Activated CD4-positive, alpha-beta T cell treated with anti-CD3 and anti-CD28 coated beads, Interleukin-2, amount 10 ng/mL, durations not matched to agents 24 days and 14 days (primary cell): ENCODE data around the gene MATN3. TPM values are rescaled to one million over a fixed set of nuclear protein-coding genes. Genes with fewer than 3 reads are reported as not detected.

Source experiments
- DNase-seq: peaks from one replicate; pipeline ENCODE4 v3.0.0; 2022
- H3K27ac Mint-ChIP-seq: one replicate; pipeline ENCODE4 v1.8.0; 2022; ENCODE audit warnings: mild to moderate bottlenecking, mixed read lengths
- H3K27me3 Mint-ChIP-seq: one replicate; pipeline ENCODE4 v1.8.0; 2022; ENCODE audit warnings: mixed read lengths
- H3K36me3 Mint-ChIP-seq: one replicate; pipeline ENCODE4 v1.8.0; 2022; ENCODE audit warnings: low read depth, mild to moderate bottlenecking, mixed read lengths
- H3K4me1 Mint-ChIP-seq: one replicate; pipeline ENCODE4 v1.8.0; 2021; ENCODE audit warnings: mixed read lengths
- H3K4me3 Mint-ChIP-seq: one replicate; pipeline ENCODE4 v1.8.0; 2022; ENCODE audit warnings: mild to moderate bottlenecking, moderate library complexity, mixed read lengths
- H3K9me3 Mint-ChIP-seq: one replicate; pipeline ENCODE4 v1.8.0; 2021; ENCODE audit warnings: mixed read lengths
- intact Hi-C: fragments of 100-400 bp; cut with micrococcal nuclease; formaldehyde crosslinking; loops from one replicate; pipeline ENCODE4 v1.15.1; 2023
- total RNA-seq: library from RNA; stranded (reverse); gene quantifications from 2 replicates; pipeline ENCODE4 v1.2.3, GENCODE V29; 2022

The MATN3 gene
- total RNA-seq, 1 donor from 2014 or later = not detected

DNA sequence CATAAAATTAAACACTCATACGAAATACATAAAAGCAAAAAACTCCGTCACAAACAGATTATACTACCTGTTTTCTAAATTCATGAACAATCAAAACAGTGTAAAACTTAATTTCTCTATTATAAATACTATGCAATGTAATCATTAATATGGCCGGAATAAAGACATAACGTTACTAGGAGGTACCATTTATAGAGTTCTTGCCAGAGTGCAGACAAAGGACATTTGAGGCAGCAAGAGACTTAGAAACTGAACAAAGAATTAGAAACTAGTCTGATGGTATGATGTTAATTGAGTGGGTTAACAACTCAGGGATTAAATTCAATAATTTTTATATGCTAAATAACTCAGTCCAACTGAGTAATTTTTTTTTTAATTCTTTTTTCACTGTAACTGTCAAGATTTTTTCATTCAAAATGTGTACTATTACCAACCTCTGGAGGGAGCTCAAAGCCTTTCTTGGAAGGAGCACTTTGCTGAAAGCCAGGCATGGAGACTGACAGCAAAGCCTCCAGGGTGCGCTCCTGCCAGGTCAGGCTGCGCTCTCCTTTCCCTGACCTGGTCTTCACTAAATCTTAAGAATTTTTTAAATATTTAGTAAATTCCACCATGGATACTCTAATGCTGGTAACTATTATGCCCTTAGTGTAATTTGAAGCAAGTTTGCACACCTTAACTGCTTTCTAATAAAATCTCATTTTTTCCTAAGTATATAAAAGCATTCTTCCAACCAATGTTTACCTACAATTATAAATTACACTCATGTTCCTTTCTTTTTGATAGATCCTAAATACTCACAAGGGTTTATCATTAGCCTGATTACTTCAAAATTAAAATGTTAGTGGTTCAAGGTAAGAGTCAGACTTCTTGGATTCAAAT, 56.7 kb downstream of the MATN3 start:
- Mint-ChIP-seq H3K9me3 (no peaks in the 10 kb centered on the region), H3K27ac (no peak overlapping the region), H3K36me3 (no peaks in the 10 kb centered on the region), H3K27me3 (no peaks in the 10 kb centered on the region), H3K4me3 (no peak overlapping the region), H3K4me1 (no peaks in the 10 kb centered on the region)
- intact Hi-C loops = loop anchor here (1.0 to 5.0 kb wide), 2 partner anchors 57 to 143 kb away; partner anchors contain the start of gene MATN3
- peak; percentile 84 for DNase-seq

DNA sequence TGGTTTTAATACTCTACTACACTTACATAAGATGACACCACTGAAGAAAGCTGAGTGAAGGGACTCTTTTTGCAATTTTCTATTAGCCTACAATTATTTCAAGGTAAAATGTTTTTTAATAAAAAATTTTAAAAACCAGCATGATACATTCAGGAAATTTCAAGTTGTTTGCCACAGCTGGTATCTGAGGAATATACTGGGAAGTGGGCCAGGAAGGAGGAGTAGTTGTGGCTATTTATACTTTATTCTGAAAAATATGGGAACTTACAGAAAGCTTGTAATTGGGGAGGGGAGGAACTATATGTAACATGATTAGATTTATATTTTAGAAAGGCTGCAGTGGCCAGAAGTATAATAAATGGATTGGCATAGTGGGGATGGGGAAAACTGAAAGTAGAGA, 63.4 kb downstream of the MATN3 start:
- H3K36me3 Mint-ChIP-seq = peaks cover 2% of the 10 kb centered on the region
- H3K9me3 Mint-ChIP-seq = no peaks in the 10 kb centered on the region
- no peaks in the 10 kb centered on the region for H3K4me1 Mint-ChIP-seq
- H3K27ac Mint-ChIP-seq = no peak overlapping the region
- intact Hi-C loops = no loop called here
- no peak for DNase-seq
- H3K27me3 Mint-ChIP-seq = no peaks in the 10 kb centered on the region
- no peak overlapping the region for H3K4me3 Mint-ChIP-seq

DNA sequence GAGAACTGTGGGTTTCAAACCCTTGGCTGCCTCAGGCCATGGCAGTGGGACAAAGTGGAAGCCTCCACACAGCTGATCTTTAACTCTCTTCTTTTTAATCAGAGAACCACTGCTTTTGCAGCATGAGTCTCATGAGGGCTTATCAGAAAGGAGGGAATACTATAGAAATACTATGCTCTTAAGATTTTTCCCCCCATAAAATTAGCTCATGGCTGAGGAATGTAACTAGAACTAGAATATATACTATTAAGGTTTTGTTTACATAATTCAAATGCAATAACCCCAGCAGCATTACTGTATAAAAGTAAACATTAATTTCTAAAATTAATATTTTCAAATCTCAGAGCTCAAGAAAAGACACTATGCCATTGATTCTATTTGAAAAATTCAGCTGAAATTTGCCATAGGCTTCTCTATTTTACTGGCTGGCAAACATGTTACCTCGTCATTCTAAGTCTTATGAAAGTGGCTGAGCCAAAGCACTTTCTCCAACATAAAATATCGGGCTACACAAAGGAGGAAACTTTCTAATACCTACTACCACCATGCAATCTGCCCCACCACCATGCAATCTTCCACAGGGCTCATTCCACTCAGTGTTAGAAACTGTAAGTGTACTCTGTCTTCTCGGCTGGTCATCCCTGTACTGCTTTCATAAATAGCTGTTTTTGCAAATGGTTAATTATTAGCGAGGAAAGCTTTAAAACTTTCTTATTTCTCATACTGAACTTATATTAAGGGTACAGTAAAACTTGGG, 65.1 kb downstream of the MATN3 start:
- Mint-ChIP-seq H3K27me3 (no peaks in the 10 kb centered on the region), H3K9me3 (no peaks in the 10 kb centered on the region), H3K4me3 (no peak overlapping the region), H3K27ac (no peak overlapping the region), H3K4me1 (no peaks in the 10 kb centered on the region), H3K36me3 (peaks cover 2% of the 10 kb centered on the region)
- intact Hi-C loops = no loop called here
- DNase-seq = no peak

DNA sequence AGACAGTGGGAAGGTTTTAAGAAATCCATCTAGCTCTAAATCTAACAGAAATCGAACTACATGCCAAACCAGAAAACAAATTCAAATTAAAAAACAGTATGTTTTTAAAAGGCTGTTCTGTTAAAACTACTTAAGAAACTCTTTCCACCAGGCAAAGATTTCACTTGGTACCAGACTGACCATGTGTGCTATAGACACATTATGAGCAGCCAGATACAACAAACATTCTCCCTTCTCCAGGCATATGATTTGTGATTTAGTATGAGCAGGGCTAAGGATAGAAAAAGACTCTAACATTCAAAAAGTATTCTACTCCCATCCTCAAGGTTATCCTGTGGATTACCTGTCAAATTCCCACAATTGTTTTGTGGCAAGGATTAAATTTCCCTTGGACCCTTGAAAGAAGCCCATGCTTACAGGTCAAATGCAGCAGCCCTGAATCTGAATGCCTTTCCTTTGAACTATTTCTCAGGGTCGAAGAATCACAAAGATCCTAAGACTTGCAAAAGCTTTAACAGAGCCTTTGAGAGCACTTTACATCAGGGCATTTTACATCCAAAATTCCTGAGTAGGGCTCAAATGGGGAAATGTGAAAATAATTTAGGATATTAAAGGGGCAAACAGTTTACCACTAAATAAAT, 68.1 kb downstream of the MATN3 start:
- intact Hi-C loops = no loop called here
- DNase-seq = no peak
- Mint-ChIP-seq H3K4me1 (no peaks in the 10 kb centered on the region), H3K9me3 (no peaks in the 10 kb centered on the region), H3K27ac (no peak overlapping the region), H3K27me3 (no peaks in the 10 kb centered on the region), H3K36me3 (peaks cover 2% of the 10 kb centered on the region), H3K4me3 (no peak overlapping the region)

DNA sequence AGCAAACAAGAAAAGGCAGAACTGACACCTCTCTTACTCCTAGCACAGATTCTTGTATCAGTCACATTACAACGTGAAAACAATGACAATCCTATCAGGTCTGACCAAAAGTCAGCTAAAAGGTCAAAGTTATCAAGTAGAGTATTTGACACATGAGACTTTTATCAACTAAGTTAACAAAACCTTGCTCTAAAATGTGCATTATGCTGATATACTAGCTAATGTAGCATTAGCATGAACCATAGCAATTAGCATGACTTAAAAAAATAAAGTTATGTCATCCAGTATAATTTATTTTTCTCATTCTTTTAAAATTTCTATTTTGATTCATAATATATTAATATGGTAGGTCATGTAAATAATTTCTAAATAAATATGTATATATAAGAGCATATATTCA, 69.3 kb downstream of the MATN3 start:
- no peaks in the 10 kb centered on the region for H3K27me3 Mint-ChIP-seq
- no peak overlapping the region for H3K27ac Mint-ChIP-seq
- no peak overlapping the region for H3K4me3 Mint-ChIP-seq
- no peaks in the 10 kb centered on the region for H3K4me1 Mint-ChIP-seq
- no peak for DNase-seq
- no peaks in the 10 kb centered on the region for H3K9me3 Mint-ChIP-seq
- H3K36me3 Mint-ChIP-seq = peaks cover 2% of the 10 kb centered on the region
- intact Hi-C loops = no loop called here

DNA sequence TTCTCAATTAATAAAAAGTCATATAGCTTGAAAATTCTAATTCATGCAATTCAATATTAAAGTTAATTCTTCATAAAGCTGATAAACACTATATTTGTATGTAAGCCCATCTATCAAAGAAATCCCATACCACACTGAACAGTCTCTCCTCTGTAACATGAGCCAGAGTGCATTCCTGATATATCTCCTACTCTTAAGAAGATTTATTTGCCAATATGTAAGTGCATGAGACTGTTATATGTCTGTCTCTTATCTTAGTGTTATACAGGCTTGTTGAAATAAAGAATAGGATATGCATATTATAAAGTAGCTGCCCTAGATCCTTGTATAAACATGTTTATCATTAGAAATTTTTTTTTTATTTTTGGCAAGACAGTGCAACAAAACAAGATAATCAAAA, 70.3 kb downstream of the MATN3 start:
- no peak overlapping the region for H3K27ac Mint-ChIP-seq
- no peaks in the 10 kb centered on the region for H3K36me3 Mint-ChIP-seq
- H3K27me3 Mint-ChIP-seq = no peaks in the 10 kb centered on the region
- DNase-seq = no peak
- intact Hi-C loops = no loop called here
- H3K9me3 Mint-ChIP-seq = no peaks in the 10 kb centered on the region
- H3K4me3 Mint-ChIP-seq = no peak overlapping the region
- H3K4me1 Mint-ChIP-seq = no peaks in the 10 kb centered on the region

Other genes with a start within 250 kb of the MATN3 start
- 10.5 and 11.0 TPM in 2 replicates for gene TTC32, start 110.7 kb downstream of the MATN3 start, total RNA-seq
- 8.1 and 9.0 TPM in 2 replicates for gene WDR35, start 22.6 kb downstream of the MATN3 start, total RNA-seq
- 24.3 and 25.3 TPM in 2 replicates for gene LAPTM4A, start 39.0 kb upstream of the MATN3 start, total RNA-seq
- gene SDC1, start 212.5 kb upstream of the MATN3 start, total RNA-seq = 0.63 and 1.1 TPM in 2 replicates